ENCODE results near the gene TMEM129. TPM values are rescaled to one million over a fixed set of nuclear protein-coding genes. Genes with fewer than 3 reads are reported as not detected.

Gene TMEM129
- total and polyA plus RNA-seq, 2 experiments from 2014 or later = 137 to 174 TPM

GRCh38 chr4:1726146-1726934 lies 5.2 kb upstream of the TMEM129 start:
- Histone ChIP-seq H3K9me3 (ENCODE audit: low read depth) (no peaks in the 10 kb centered on the region), H3K4me3 (no peak overlapping the region), H3K27ac (no peak overlapping the region), H3K4me1 (ENCODE audit: low read depth) (no peaks in the 10 kb centered on the region), H3K27me3 (no peaks in the 10 kb centered on the region), H3K36me3 (peaks cover 13% of the 10 kb centered on the region)
- DNase-seq (ENCODE audit: low read depth in 1 of 2, low spot score in 1 of 2) = peak; percentile 85 to 88
- TF ChIP-seq CTCF (IDR thresholded peaks at IDR 0.05; ENCODE audit: low read depth, low read length) = peak; percentile 98

- no peak for DNase-seq (ENCODE audit: low read depth in 1 of 2, low spot score in 1 of 2)
- peaks cover 9% of the 10 kb centered on the region for H3K36me3 ChIP-seq
- H3K27ac ChIP-seq = no peak overlapping the region
Observed at GRCh38 chr4:1725521-1725920, 4.4 kb upstream of the TMEM129 start.

GRCh38 chr4:1723131-1723801 lies 2.1 kb upstream of the TMEM129 start:
- DNase-seq (ENCODE audit: low read depth in 1 of 2, low spot score in 1 of 2) = no peak
- TF ChIP-seq CTCF (IDR thresholded peaks at IDR 0.05; ENCODE audit: low read depth, low read length) = no peak
- H3K9me3 ChIP-seq (ENCODE audit: low read depth) = no peaks in the 10 kb centered on the region
- H3K4me1 ChIP-seq (ENCODE audit: low read depth) = peaks cover 11% of the 10 kb centered on the region
- no peaks in the 10 kb centered on the region for H3K27me3 ChIP-seq
- no peak overlapping the region for H3K27ac ChIP-seq
- peaks cover 3% of the 10 kb centered on the region for H3K36me3 ChIP-seq
- H3K4me3 ChIP-seq = no peak overlapping the region

More at GRCh38 chr4:1725521-1725920, 4.4 kb upstream of the TMEM129 start:
- H3K27me3 ChIP-seq = no peaks in the 10 kb centered on the region
- H3K4me3 ChIP-seq = no peak overlapping the region
- no peak for TF ChIP-seq CTCF (IDR thresholded peaks at IDR 0.05; ENCODE audit: low read depth, low read length)
- H3K4me1 ChIP-seq (ENCODE audit: low read depth) = no peaks in the 10 kb centered on the region
- no peaks in the 10 kb centered on the region for H3K9me3 ChIP-seq (ENCODE audit: low read depth)

GRCh38 chr4:1722551-1723118 lies 1.5 kb upstream of the TMEM129 start:
- Histone ChIP-seq H3K27me3 (no peaks in the 10 kb centered on the region), H3K9me3 (ENCODE audit: low read depth) (no peaks in the 10 kb centered on the region), H3K4me1 (ENCODE audit: low read depth) (peaks cover 11% of the 10 kb centered on the region), H3K4me3 (peak overlapping the region; percentile 68), H3K27ac (no peak overlapping the region), H3K36me3 (peaks cover 8% of the 10 kb centered on the region)
- no peak for TF ChIP-seq CTCF (IDR thresholded peaks at IDR 0.05; ENCODE audit: low read depth, low read length)
- no peak for DNase-seq (ENCODE audit: low read depth in 1 of 2, low spot score in 1 of 2)

GRCh38 chr4:1721666-1722550 lies 785 bp upstream of the TMEM129 start:
- H3K27me3 ChIP-seq = no peaks in the 10 kb centered on the region
- H3K9me3 ChIP-seq (ENCODE audit: low read depth) = no peaks in the 10 kb centered on the region
- TF ChIP-seq CTCF (IDR thresholded peaks at IDR 0.05; ENCODE audit: low read depth, low read length) = no peak
- peak overlapping the region; percentile 68 for H3K4me3 ChIP-seq
- peaks cover 11% of the 10 kb centered on the region for H3K4me1 ChIP-seq (ENCODE audit: low read depth)
- H3K36me3 ChIP-seq = peaks cover 4% of the 10 kb centered on the region
- no peak for DNase-seq (ENCODE audit: low read depth in 1 of 2, low spot score in 1 of 2)
- H3K27ac ChIP-seq = no peak overlapping the region
